ENCODE results near the gene PNMA8A.

DNA sequence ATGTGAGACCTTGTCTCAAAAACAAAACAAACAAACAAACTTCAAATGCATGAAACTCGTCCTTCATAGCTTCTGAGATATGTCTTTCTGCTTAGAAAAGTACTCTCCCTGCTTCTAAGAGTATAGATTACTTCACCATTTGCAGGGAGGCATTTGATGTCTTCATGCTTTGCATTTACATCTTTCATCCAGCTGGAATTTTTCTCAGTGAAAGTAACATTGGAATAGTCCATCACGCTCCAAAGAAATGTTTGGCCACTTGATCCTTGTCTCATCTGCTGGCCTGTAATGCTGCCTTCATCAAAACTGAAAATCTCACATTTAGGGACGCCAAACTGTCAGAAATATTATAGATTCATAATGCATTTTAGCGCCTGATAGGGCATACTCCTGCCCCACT is 19.2 kb downstream of the PNMA8A start:
- TF ChIP-seq, protein P1, sequence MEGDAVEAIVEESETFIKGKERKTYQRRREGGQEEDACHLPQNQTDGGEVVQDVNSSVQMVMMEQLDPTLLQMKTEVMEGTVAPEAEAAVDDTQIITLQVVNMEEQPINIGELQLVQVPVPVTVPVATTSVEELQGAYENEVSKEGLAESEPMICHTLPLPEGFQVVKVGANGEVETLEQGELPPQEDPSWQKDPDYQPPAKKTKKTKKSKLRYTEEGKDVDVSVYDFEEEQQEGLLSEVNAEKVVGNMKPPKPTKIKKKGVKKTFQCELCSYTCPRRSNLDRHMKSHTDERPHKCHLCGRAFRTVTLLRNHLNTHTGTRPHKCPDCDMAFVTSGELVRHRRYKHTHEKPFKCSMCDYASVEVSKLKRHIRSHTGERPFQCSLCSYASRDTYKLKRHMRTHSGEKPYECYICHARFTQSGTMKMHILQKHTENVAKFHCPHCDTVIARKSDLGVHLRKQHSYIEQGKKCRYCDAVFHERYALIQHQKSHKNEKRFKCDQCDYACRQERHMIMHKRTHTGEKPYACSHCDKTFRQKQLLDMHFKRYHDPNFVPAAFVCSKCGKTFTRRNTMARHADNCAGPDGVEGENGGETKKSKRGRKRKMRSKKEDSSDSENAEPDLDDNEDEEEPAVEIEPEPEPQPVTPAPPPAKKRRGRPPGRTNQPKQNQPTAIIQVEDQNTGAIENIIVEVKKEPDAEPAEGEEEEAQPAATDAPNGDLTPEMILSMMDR (IDR thresholded peaks at IDR 0.05; ENCODE audit: low read depth, low read length) = no peak
- no peak for TF ChIP-seq EZH2phosphoT487 (IDR thresholded peaks at IDR 0.05; ENCODE audit: low read depth)

All from OCI-LY3 (cell line).